ENCODE results near the gene TNPO2.

TNPO2 gene

GRCh38 chr19:12675399-12675798 lies 48.3 kb downstream of the TNPO2 start:
- DNase-seq (ENCODE audit: low spot score), result no peak

GRCh38 chr19:12672744-12673143 lies 51.0 kb downstream of the TNPO2 start:
- no peak for DNase-seq (ENCODE audit: low spot score)

GRCh38 chr19:12670159-12670928 lies 53.4 kb downstream of the TNPO2 start:
- no peak for DNase-seq (ENCODE audit: low spot score)

- DNase-seq (ENCODE audit: low spot score), result peak; percentile 79
Observed at GRCh38 chr19:12669270-12670158, 54.2 kb downstream of the TNPO2 start.

- no peak for DNase-seq (ENCODE audit: low spot score)
Observed at GRCh38 chr19:12668932-12669269, 54.8 kb downstream of the TNPO2 start.

- no peak for DNase-seq (ENCODE audit: low spot score)
Observed at GRCh38 chr19:12668346-12668745, 55.4 kb downstream of the TNPO2 start.

- DNase-seq (ENCODE audit: low spot score), result no peak
Observed at GRCh38 chr19:12667731-12668302, 55.9 kb downstream of the TNPO2 start.

GRCh38 chr19:12666265-12667048 lies 57.3 kb downstream of the TNPO2 start, which contains the start of the genes MAN2B1 and WDR83:
MAN2B1 (minus strand) TSS chr19:12666742; CDS start chr19:12666701, 41 bp downstream.
WDR83 (plus strand) TSS chr19:12666807; CDS start chr19:12669791, 2,984 bp downstream.
- peak; percentile 97 for DNase-seq (ENCODE audit: low spot score)

GRCh38 chr19:12665671-12666264 lies 58.0 kb downstream of the TNPO2 start:
- no peak for DNase-seq (ENCODE audit: low spot score)

GRCh38 chr19:12665281-12665573 lies 58.5 kb downstream of the TNPO2 start:
- DNase-seq (ENCODE audit: low spot score), result no peak

- DNase-seq (ENCODE audit: low spot score), result no peak
Observed at GRCh38 chr19:12664406-12665280, 59.1 kb downstream of the TNPO2 start.

GRCh38 chr19:12660980-12661379 lies 62.8 kb downstream of the TNPO2 start:
- no peak for DNase-seq (ENCODE audit: low spot score)

GRCh38 chr19:12657966-12658365 lies 65.8 kb downstream of the TNPO2 start:
- no peak for DNase-seq (ENCODE audit: low spot score)

- DNase-seq (ENCODE audit: low spot score), result no peak
Observed at GRCh38 chr19:12656899-12657571, 66.7 kb downstream of the TNPO2 start.

GRCh38 chr19:12655546-12655945 lies 68.2 kb downstream of the TNPO2 start:
- DNase-seq (ENCODE audit: low spot score), result no peak

- peak; percentile 22 for DNase-seq (ENCODE audit: low spot score)
Observed at GRCh38 chr19:12652219-12652618, 71.5 kb downstream of the TNPO2 start.

GRCh38 chr19:12649941-12650340 lies 73.8 kb downstream of the TNPO2 start:
- peak; percentile 22 for DNase-seq (ENCODE audit: low spot score)

All from D341Med (cell line).